ENCODE results near the gene SMIM35.

DNA sequence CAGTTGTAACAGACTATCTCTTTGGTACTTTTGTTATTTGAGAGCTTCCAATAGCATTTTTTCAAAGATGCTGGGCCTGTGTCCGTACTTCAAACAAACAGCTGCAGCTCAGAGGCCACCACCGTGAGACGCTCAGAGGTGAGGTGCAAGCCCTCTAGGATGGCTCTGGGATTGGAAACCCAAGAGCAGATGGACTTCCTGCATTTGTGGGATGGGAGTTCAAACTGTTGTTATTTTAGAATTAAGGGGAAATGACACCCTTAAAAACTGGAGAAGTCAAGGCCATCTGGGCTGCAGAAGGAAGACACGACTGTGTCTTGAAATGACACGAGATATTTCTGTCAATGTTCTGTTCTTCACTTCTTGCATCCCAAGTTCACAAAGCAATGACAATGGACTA lies 109.7 kb downstream of the SMIM35 start:
- no peak for TF ChIP-seq POLR2A (IDR thresholded peaks at IDR 0.05)
- TF ChIP-seq, protein P1, sequence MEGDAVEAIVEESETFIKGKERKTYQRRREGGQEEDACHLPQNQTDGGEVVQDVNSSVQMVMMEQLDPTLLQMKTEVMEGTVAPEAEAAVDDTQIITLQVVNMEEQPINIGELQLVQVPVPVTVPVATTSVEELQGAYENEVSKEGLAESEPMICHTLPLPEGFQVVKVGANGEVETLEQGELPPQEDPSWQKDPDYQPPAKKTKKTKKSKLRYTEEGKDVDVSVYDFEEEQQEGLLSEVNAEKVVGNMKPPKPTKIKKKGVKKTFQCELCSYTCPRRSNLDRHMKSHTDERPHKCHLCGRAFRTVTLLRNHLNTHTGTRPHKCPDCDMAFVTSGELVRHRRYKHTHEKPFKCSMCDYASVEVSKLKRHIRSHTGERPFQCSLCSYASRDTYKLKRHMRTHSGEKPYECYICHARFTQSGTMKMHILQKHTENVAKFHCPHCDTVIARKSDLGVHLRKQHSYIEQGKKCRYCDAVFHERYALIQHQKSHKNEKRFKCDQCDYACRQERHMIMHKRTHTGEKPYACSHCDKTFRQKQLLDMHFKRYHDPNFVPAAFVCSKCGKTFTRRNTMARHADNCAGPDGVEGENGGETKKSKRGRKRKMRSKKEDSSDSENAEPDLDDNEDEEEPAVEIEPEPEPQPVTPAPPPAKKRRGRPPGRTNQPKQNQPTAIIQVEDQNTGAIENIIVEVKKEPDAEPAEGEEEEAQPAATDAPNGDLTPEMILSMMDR (IDR thresholded peaks at IDR 0.05 in 4 of 5, conservative IDR thresholded peaks at IDR 0.05 in 1 of 5), result no peak

All from gastrocnemius medialis (tissue), 4 donors.